ENCODE data around the gene LAMTOR4.

DNA sequence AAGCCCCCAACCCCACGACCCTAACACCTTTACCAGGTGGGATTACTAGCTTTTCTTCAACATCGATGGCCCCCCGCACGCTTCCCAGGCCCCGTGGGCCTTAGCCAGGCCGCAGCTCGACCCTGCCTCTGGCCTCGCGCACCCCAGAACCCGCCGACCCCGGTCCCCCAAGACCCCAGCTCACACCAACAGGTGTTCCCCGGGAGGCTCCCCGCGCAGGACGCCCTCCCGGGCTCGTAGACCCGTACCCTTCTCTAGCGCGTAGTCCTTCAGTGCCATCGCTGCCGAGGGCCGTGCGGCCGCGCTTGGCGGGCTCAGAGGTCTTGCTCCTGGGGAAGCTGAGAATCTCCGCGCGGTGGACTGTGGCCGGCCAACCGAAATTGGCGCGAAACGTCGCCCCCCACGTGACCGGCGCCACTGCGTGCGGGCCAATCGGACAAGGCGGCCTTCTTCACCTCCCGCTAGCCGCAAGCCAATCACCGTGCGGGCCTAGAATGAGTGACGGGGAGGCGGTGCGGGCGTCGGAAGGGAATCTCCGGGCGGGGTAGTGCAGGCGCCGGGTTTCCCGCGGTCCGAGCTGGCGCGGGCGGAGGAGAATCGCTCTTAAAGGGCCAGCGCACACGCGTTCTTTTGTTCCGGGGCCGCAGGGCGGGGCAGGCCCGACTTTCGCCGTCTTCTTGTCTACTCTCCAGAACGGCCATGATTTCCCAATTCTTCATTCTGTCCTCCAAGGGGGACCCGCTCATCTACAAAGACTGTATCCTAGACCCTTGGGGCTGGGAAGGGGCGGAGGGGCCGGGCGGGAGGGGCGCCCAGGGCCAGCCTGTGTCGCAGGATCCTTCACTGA lies 47.5 kb upstream of the LAMTOR4 start, which contains the start of the genes AP4M1 and MCM7:
- no peak for TF ChIP-seq EZH2 (IDR thresholded peaks at IDR 0.05; ENCODE audit: low read length, unreplicated experiment)
- TF ChIP-seq, protein P1, sequence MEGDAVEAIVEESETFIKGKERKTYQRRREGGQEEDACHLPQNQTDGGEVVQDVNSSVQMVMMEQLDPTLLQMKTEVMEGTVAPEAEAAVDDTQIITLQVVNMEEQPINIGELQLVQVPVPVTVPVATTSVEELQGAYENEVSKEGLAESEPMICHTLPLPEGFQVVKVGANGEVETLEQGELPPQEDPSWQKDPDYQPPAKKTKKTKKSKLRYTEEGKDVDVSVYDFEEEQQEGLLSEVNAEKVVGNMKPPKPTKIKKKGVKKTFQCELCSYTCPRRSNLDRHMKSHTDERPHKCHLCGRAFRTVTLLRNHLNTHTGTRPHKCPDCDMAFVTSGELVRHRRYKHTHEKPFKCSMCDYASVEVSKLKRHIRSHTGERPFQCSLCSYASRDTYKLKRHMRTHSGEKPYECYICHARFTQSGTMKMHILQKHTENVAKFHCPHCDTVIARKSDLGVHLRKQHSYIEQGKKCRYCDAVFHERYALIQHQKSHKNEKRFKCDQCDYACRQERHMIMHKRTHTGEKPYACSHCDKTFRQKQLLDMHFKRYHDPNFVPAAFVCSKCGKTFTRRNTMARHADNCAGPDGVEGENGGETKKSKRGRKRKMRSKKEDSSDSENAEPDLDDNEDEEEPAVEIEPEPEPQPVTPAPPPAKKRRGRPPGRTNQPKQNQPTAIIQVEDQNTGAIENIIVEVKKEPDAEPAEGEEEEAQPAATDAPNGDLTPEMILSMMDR (conservative IDR thresholded peaks at IDR 0.05; ENCODE audit: low read depth, low read length): no peak
